ENCODE measurements around the gene TMEM170A. TPM values are rescaled to one million over a fixed set of nuclear protein-coding genes. Genes with fewer than 3 reads are reported as not detected.

Gene TMEM170A
- total RNA-seq, 1 experiment from 2014 or later: 45.6 TPM

- ChIA-PET CTCF (interaction anchor here (1.0 to 1.2 kb wide), 2 partner anchors 11 to 15 kb away, joined by 3 to 8 read pairs; no protein-coding TSS in a partner anchor), POLR2A (no interaction called here)
- no peak overlapping the region for H3K4me3 Mint-ChIP-seq
Observed at GRCh38 chr16:75506107-75506506, 41.6 kb upstream of the TMEM170A start.

GRCh38 chr16:75503801-75504200 lies 39.3 kb upstream of the TMEM170A start:
- Mint-ChIP-seq H3K27ac (no peak overlapping the region), H3K4me1 (no peaks in the 10 kb centered on the region), H3K27me3 (ENCODE audit: low read depth) (no peaks in the 10 kb centered on the region; the same call in 1 of the 2 replicates), H3K36me3 (no peaks in the 10 kb centered on the region), H3K4me3 (no peak overlapping the region), H3K9me3 (no peaks in the 10 kb centered on the region)
- no peak for DNase-seq (ENCODE audit: low spot score)
- ChIA-PET CTCF (interaction anchor here (1.7 kb wide), 1 partner anchor 13 kb away, joined by 8 read pairs; no protein-coding TSS in a partner anchor), POLR2A (no interaction called here)
- ATAC-seq: no peak
- TF ChIP-seq PRRX2 (CRISPR knock-in tag; IDR thresholded peaks at IDR 0.05): no peak
- TF ChIP-seq CBFB (CRISPR knock-in tag; IDR thresholded peaks at IDR 0.05; ENCODE audit: low read depth): no peak
- no peak for TF ChIP-seq HMGA2 (CRISPR knock-in tag; IDR thresholded peaks at IDR 0.05)
- no peak for TF ChIP-seq RORB (CRISPR knock-in tag; IDR thresholded peaks at IDR 0.05)
- no peak for TF ChIP-seq FOXK1 (CRISPR knock-in tag; IDR thresholded peaks at IDR 0.05)
- no peak for TF ChIP-seq ZBTB21 (CRISPR knock-in tag; IDR thresholded peaks at IDR 0.05; ENCODE audit: borderline replicate concordance)
- no peak for TF ChIP-seq ZNF263 (CRISPR knock-in tag; IDR thresholded peaks at IDR 0.05; ENCODE audit: low read depth)
- TF ChIP-seq AFF4 (CRISPR knock-in tag; IDR thresholded peaks at IDR 0.05; ENCODE audit: borderline replicate concordance): no peak
- TF ChIP-seq NR1H2 (CRISPR knock-in tag; IDR thresholded peaks at IDR 0.05): no peak
- TF ChIP-seq RELA (CRISPR knock-in tag; IDR thresholded peaks at IDR 0.05; ENCODE audit: borderline replicate concordance): no peak
- TF ChIP-seq ZMAT4 (CRISPR knock-in tag; IDR thresholded peaks at IDR 0.05): no peak
- TF ChIP-seq ZNF219 (CRISPR knock-in tag; IDR thresholded peaks at IDR 0.05; ENCODE audit: borderline replicate concordance): no peak
- TF ChIP-seq ATF6 (CRISPR knock-in tag; IDR thresholded peaks at IDR 0.05): no peak
- TF ChIP-seq ZNF138 (CRISPR knock-in tag; conservative IDR thresholded peaks at IDR 0.05): no peak
- no peak for TF ChIP-seq MLX (CRISPR knock-in tag; IDR thresholded peaks at IDR 0.05)
- TF ChIP-seq ARID4B (CRISPR knock-in tag; IDR thresholded peaks at IDR 0.05; ENCODE audit: borderline replicate concordance): no peak
- no peak for TF ChIP-seq USF2 (CRISPR knock-in tag; IDR thresholded peaks at IDR 0.05)

More at GRCh38 chr16:75506107-75506506, 41.6 kb upstream of the TMEM170A start:
- TF ChIP-seq ZNF121 (CRISPR knock-in tag; IDR thresholded peaks at IDR 0.05) (no peak), E2F4 (CRISPR knock-in tag; IDR thresholded peaks at IDR 0.05; ENCODE audit: borderline replicate concordance, low read depth) (no peak), SOX15 (CRISPR knock-in tag; IDR thresholded peaks at IDR 0.05) (no peak), ZNF317 (CRISPR knock-in tag; IDR thresholded peaks at IDR 0.05; ENCODE audit: borderline replicate concordance, low read depth) (peak; percentile 69; the same call in 1 of the 2 replicates)
- Mint-ChIP-seq H3K27ac (no peak overlapping the region), H3K36me3 (no peaks in the 10 kb centered on the region), H3K27me3 (ENCODE audit: low read depth) (no peaks in the 10 kb centered on the region; the same call in 1 of the 2 replicates), H3K4me1 (no peaks in the 10 kb centered on the region), H3K9me3 (no peaks in the 10 kb centered on the region)
- DNase-seq (ENCODE audit: low spot score) (no peak), ATAC-seq (no peak)

Measured in WTC11 (cell line).